Measurements from ENCODE around the gene ARL6IP4. TPM values are rescaled to one million over a fixed set of nuclear protein-coding genes. Genes with fewer than 3 reads are reported as not detected.

Gene ARL6IP4
- total RNA-seq, 1 donor from 2014 or later = 146 TPM

GRCh38 chr12:122951979-122952892 is 28.2 kb upstream of the ARL6IP4 start:
- no peak overlapping the region for H3K4me3 Mint-ChIP-seq
- H3K9me3 Mint-ChIP-seq = no peaks in the 10 kb centered on the region
- H3K36me3 Mint-ChIP-seq = no peaks in the 10 kb centered on the region
- no peaks in the 10 kb centered on the region for H3K27me3 Mint-ChIP-seq
- peak; percentile 88 for TF ChIP-seq CTCF (conservative IDR thresholded peaks at IDR 0.05)
- DNase-seq (ENCODE audit: extremely low spot score, unreplicated experiment) = no peak
- H3K4me1 Mint-ChIP-seq (ENCODE audit: unreplicated experiment) = no peaks in the 10 kb centered on the region
- H3K27ac Mint-ChIP-seq = peak overlapping the region; percentile 13

DNA sequence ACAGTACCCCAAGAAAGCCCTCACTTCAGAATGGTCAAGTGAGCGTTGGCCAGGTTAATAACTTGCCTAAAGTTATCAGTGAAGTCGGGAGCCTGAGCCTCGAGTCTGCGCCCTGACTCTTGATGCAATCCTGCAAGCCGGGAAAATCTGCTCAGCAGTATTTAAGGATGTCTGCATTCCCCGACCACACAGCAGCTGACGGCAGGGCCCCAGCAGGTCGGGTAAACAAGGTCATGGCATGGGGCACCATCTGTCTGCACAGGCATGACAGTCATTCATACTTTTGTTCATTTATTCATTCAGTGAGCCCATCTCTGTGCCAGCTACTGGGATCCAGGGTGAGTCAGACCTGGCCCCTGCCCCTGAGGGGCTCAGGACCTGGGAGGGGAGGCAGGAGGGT is 25.3 kb upstream of the ARL6IP4 start:
- no peak for DNase-seq (ENCODE audit: extremely low spot score, unreplicated experiment)
- no peak for TF ChIP-seq CTCF (conservative IDR thresholded peaks at IDR 0.05)
- Mint-ChIP-seq H3K9me3 (no peaks in the 10 kb centered on the region), H3K4me1 (ENCODE audit: unreplicated experiment) (no peaks in the 10 kb centered on the region), H3K27me3 (no peaks in the 10 kb centered on the region), H3K27ac (no peak overlapping the region), H3K4me3 (no peak overlapping the region), H3K36me3 (no peaks in the 10 kb centered on the region)

GRCh38 chr12:122956035-122956434 is 24.4 kb upstream of the ARL6IP4 start:
- DNase-seq (ENCODE audit: extremely low spot score, unreplicated experiment) = no peak
- TF ChIP-seq CTCF (conservative IDR thresholded peaks at IDR 0.05) = no peak
- no peaks in the 10 kb centered on the region for H3K36me3 Mint-ChIP-seq
- H3K27me3 Mint-ChIP-seq = no peaks in the 10 kb centered on the region
- H3K9me3 Mint-ChIP-seq = no peaks in the 10 kb centered on the region
- H3K27ac Mint-ChIP-seq = no peak overlapping the region
- H3K4me1 Mint-ChIP-seq (ENCODE audit: unreplicated experiment) = no peaks in the 10 kb centered on the region
- no peak overlapping the region for H3K4me3 Mint-ChIP-seq

- DNase-seq (ENCODE audit: extremely low spot score, unreplicated experiment) = no peak
- TF ChIP-seq CTCF (conservative IDR thresholded peaks at IDR 0.05) = no peak
- Mint-ChIP-seq H3K36me3 (no peaks in the 10 kb centered on the region), H3K4me3 (no peak overlapping the region), H3K9me3 (no peaks in the 10 kb centered on the region), H3K27me3 (no peaks in the 10 kb centered on the region), H3K4me1 (ENCODE audit: unreplicated experiment) (no peaks in the 10 kb centered on the region), H3K27ac (no peak overlapping the region)
Measured at GRCh38 chr12:122958198-122958888, 22.1 kb upstream of the ARL6IP4 start.

DNA sequence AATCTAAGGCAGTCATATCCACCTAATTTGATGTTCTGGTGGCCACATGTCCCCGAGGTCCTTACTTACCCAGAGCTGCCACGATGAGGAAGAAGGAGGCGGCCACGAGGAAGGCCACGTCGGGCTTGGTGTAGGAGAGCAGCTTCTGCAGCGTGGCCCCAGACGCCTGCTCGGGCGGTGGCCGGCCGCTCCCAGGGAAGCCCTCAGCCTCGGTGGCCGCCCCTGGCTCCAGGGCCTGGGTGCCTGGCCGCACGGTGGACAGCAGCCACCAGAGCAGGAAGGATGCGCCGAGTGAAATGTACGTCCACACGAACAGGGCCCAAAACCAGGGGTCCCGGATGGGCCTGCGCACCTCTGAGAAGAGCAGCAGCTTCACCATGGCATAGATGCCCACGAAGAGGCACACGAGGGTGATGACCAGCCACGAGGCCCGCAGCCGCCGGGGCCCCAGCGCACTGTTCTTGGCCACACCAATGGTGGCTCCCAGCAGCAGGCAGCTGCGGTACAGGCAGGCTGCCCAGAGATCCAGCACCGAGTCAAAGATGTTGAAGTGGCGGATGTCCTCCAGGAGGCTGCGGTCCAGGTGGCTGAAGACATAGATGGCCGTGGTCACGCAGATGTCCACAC is 20.8 kb upstream of the ARL6IP4 start:
- Mint-ChIP-seq H3K4me1 (ENCODE audit: unreplicated experiment) (peaks cover 1% of the 10 kb centered on the region), H3K27me3 (no peaks in the 10 kb centered on the region), H3K36me3 (no peaks in the 10 kb centered on the region), H3K9me3 (no peaks in the 10 kb centered on the region), H3K27ac (no peak overlapping the region), H3K4me3 (no peak overlapping the region)
- DNase-seq (ENCODE audit: extremely low spot score, unreplicated experiment) = no peak
- no peak for TF ChIP-seq CTCF (conservative IDR thresholded peaks at IDR 0.05)

All from type B pancreatic cell (in vitro differentiated cells).